OCI-LY7 (cell line): ENCODE measurements around the gene SURF4. TPM values are rescaled to one million over a fixed set of nuclear protein-coding genes. Genes with fewer than 3 reads are reported as not detected.

ENCODE experiments used
- BruUV-seq: library from RNA; stranded (reverse); fragments of 400-500 nt; replicated peaks from 2 replicates; lab custom pipeline; 2021; lab: Mats Ljungman, UMichigan
- CTCF ChIA-PET: fragments of 300-600 bp; sonication (Branson Sonifier 250); formaldehyde crosslinking; loops from one replicate; lab custom pipeline; 2022; ENCODE audit warnings: antibody characterized with exemption; ENCODE audit not compliant: unreplicated experiment; lab: Charles Lee
- POLR2A ChIA-PET: fragments of 300-600 bp; sonication (Branson Sonifier 250); formaldehyde crosslinking; loops from one replicate; lab custom pipeline; 2022; ENCODE audit warnings: antibody characterized with exemption; lab: Charles Lee
- DNase-seq: peaks from one replicate; pipeline ENCODE4 v3.0.0-alpha.2; 2015; ENCODE audit warnings: low spot score
- H2AFZ ChIP-seq: fragments of 200-600 bp; sonication (generic), shearing (Covaris generic); 2 replicates; pipeline ENCODE4 v1.6.1; 2014; ENCODE audit warnings: mild to moderate bottlenecking, antibody characterized with exemption, low read length, moderate library complexity
- H3K27ac ChIP-seq: fragments of 200-600 bp; sonication (generic); 2 replicates; pipeline ENCODE4 v1.5.1; 2014; ENCODE audit warnings: mixed run types, low read depth, mild to moderate bottlenecking, moderate library complexity, low read length, inconsistent platforms; ENCODE audit not compliant: poor library complexity, severe bottlenecking
- H3K36me3 ChIP-seq: fragments of 200-600 bp; sonication (generic); 2 replicates; pipeline ENCODE4 v1.6.1; 2014; ENCODE audit warnings: mild to moderate bottlenecking, antibody characterized with exemption, low read length, moderate library complexity, mixed read lengths; ENCODE audit not compliant: insufficient read depth
- H3K4me1 ChIP-seq: fragments of 200-600 bp; sonication (generic); 2 replicates; pipeline ENCODE4 v1.5.1; 2014; ENCODE audit warnings: mild to moderate bottlenecking, low read length; ENCODE audit not compliant: insufficient read depth, poor library complexity, severe bottlenecking
- H3K4me2 ChIP-seq: fragments of 200-600 bp; sonication (generic); 2 replicates; pipeline ENCODE4 v1.6.1; 2014; ENCODE audit warnings: mild to moderate bottlenecking, low read length
- H3K4me3 ChIP-seq: fragments of 200-600 bp; sonication (generic); 2 replicates; pipeline ENCODE4 v1.5.1; 2014; ENCODE audit warnings: mild to moderate bottlenecking, low read depth, low read length; ENCODE audit not compliant: poor library complexity, severe bottlenecking
- H3K79me2 ChIP-seq: fragments of 200-600 bp; sonication (generic); 2 replicates; pipeline ENCODE4 v1.6.1; 2016; ENCODE audit warnings: low read depth, mild to moderate bottlenecking, low read length, moderate library complexity, mixed read lengths; ENCODE audit not compliant: insufficient read depth
- H3K9me2 ChIP-seq: fragments of 200-600 bp; sonication (generic); 2 replicates; pipeline ENCODE4 v1.6.1; 2016; ENCODE audit warnings: mild to moderate bottlenecking, low read length, mixed read lengths; ENCODE audit not compliant: insufficient read depth
- H3K9me3 ChIP-seq: fragments of 200-600 bp; sonication (generic); 2 replicates; pipeline ENCODE4 v1.6.1; 2014; ENCODE audit warnings: mild to moderate bottlenecking, mixed run types, low read length, mixed read lengths
- H4K20me1 ChIP-seq: fragments of 200-600 bp; sonication (generic); 2 replicates; pipeline ENCODE4 v1.6.1; 2014; ENCODE audit warnings: mild to moderate bottlenecking, antibody characterized with exemption, low read length, moderate library complexity, mixed read lengths; ENCODE audit not compliant: insufficient read depth
- EZH2phosphoT487 ChIP-seq: fragments of 200-600 bp; sonication (generic); IDR thresholded peaks from 2 replicates; pipeline ENCODE4 v1.6.1; 2018; ENCODE audit warnings: low read depth, borderline replicate concordance, mild to moderate bottlenecking, mixed run types, antibody characterized with exemption, low read length, moderate library complexity, mixed read lengths
- intact Hi-C: fragments of 100-400 bp; cut with micrococcal nuclease; formaldehyde crosslinking; loops from one replicate; pipeline ENCODE4 v1.10.0; 2022; ENCODE audit not compliant: unreplicated experiment
- total RNA-seq, 2 experiments: library from RNA; depleted of rRNA in 1 of 2; stranded (reverse); fragments of >200 nt in 1 of 2; shearing (Covaris generic) in 1 of 2; gene quantifications; 2 replicates each; pipeline ENCODE4 v1.2.3, GENCODE V29; 2014 to 2022
- TF ChIP-seq, protein P1 (sequence below): fragments of 200-600 bp; sonication (generic); conservative IDR thresholded peaks from 2 replicates; pipeline ENCODE4 v1.5.1; 2014; ENCODE audit warnings: mild to moderate bottlenecking, antibody characterized with exemption, low read length, moderate library complexity, mixed read lengths

The SURF4 gene
- total RNA-seq, 2 experiments from 2014 or later: 75.5 to 92.3 TPM

DNA sequence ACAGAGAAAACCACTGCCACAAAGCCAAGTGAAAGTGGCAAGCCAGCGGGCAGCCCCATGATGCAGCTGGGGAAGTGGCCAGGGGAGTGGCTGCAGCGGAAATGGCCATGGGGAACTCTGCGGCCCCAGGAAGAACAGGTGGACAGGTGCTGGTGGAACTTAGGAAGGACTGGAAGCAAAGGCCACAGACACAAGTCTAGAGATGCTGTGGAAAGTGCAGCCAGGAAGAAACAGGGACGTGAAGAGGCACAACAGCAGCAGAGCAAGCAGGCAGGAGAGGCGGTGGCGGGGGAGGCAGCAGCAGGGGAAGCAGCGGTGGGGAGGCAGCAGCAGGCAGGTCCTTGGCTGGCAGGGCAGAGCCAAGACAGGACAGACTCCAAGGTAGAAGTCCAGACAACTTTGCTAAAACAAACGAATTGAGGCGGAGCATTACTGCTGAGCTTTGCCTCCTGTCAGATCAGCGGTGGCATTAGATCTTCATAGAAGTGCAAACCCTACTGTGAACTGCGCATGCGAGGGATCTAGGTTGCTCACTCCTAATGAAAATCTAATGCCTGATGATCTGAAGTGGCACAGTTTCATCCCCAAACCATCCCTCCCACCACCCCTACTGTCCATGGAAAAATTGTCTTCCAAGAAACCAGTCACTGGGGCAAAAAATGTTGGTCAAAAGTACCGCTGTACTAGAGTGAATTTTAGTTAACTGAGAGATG lies 51.7 kb downstream of the SURF4 start:
- Histone ChIP-seq H2AFZ (no peak overlapping the region), H3K79me2 (no peaks in the 10 kb centered on the region), H4K20me1 (no peaks in the 10 kb centered on the region), H3K4me2 (no peak overlapping the region), H3K9me2 (no peaks in the 10 kb centered on the region), H3K9me3 (no peaks in the 10 kb centered on the region), H3K4me3 (no peak overlapping the region), H3K36me3 (peaks cover 2% of the 10 kb centered on the region; the same call in 1 of the 2 replicates), H3K27ac (no peak overlapping the region), H3K4me1 (no peaks in the 10 kb centered on the region)
- no TSS peak for BruUV-seq
- TF ChIP-seq, protein P1, sequence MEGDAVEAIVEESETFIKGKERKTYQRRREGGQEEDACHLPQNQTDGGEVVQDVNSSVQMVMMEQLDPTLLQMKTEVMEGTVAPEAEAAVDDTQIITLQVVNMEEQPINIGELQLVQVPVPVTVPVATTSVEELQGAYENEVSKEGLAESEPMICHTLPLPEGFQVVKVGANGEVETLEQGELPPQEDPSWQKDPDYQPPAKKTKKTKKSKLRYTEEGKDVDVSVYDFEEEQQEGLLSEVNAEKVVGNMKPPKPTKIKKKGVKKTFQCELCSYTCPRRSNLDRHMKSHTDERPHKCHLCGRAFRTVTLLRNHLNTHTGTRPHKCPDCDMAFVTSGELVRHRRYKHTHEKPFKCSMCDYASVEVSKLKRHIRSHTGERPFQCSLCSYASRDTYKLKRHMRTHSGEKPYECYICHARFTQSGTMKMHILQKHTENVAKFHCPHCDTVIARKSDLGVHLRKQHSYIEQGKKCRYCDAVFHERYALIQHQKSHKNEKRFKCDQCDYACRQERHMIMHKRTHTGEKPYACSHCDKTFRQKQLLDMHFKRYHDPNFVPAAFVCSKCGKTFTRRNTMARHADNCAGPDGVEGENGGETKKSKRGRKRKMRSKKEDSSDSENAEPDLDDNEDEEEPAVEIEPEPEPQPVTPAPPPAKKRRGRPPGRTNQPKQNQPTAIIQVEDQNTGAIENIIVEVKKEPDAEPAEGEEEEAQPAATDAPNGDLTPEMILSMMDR: no peak
- ChIA-PET CTCF (no interaction called here), POLR2A (no interaction called here)
- DNase-seq: no peak
- intact Hi-C loops: no loop called here

- Histone ChIP-seq H3K9me3 (no peaks in the 10 kb centered on the region), H3K4me1 (no peaks in the 10 kb centered on the region), H3K9me2 (no peaks in the 10 kb centered on the region), H3K4me2 (no peak overlapping the region), H3K4me3 (no peak overlapping the region), H3K79me2 (no peaks in the 10 kb centered on the region), H2AFZ (no peak overlapping the region), H3K36me3 (no peaks in the 10 kb centered on the region), H4K20me1 (no peaks in the 10 kb centered on the region), H3K27ac (no peak overlapping the region)
- TF ChIP-seq, protein P1: no peak
- TF ChIP-seq EZH2phosphoT487: no peak
- ChIA-PET POLR2A (no interaction called here), CTCF (no interaction called here)
- no peak for DNase-seq
- no TSS peak for BruUV-seq
- intact Hi-C loops: no loop called here
These were observed 52.6 kb downstream of the SURF4 start for GRCh38 chr9:133323211-133323610.

DNA sequence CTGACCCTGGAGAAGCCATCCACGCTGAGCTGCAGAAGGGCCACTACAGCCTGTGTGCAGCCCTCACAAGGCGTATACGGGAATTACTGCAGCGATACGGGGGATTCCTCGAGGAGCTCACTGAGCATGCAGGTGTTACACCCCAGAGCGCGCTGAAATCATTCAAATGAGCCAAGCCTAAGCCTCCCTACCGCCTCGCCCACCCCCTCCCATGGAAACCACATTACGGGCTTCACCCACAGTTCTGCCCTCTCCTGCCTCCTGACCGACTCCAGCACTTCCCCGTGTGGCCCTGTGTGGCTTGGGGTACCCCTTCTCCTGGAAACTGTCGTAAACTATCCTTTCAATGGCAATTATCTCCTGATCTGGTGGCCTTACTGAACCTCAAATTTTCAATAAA lies 53.2 kb downstream of the SURF4 start:
- ChIA-PET CTCF (no interaction called here), POLR2A (no interaction called here)
- H3K27ac ChIP-seq: no peak overlapping the region
- H2AFZ ChIP-seq: no peak overlapping the region
- intact Hi-C loops: no loop called here
- H3K4me3 ChIP-seq: no peak overlapping the region
- H3K4me1 ChIP-seq: no peaks in the 10 kb centered on the region
- H3K36me3 ChIP-seq: no peaks in the 10 kb centered on the region
- H3K9me3 ChIP-seq: no peaks in the 10 kb centered on the region
- no peak for DNase-seq
- H4K20me1 ChIP-seq: no peaks in the 10 kb centered on the region
- no TSS peak for BruUV-seq
- no peaks in the 10 kb centered on the region for H3K79me2 ChIP-seq
- no peak overlapping the region for H3K4me2 ChIP-seq
- TF ChIP-seq, protein P1: no peak
- TF ChIP-seq EZH2phosphoT487: no peak
- H3K9me2 ChIP-seq: no peaks in the 10 kb centered on the region
